ENCODE results near the gene SETD3. TPM values are rescaled to one million over a fixed set of nuclear protein-coding genes. Genes with fewer than 3 reads are reported as not detected.
"Not testable (repeated sequence)": the region's sequence is repeated elsewhere in the genome, so short reads cannot be mapped to it uniquely, and the experiment has no call there.

The SETD3 gene
- total RNA-seq, 3 donors from 2014 or later: 61.6 to 119 (median 61.6) TPM

GRCh38 chr14:99349721-99350495 lies 130.8 kb downstream of the SETD3 start:
- Histone ChIP-seq H3K9me3 (no peaks in the 10 kb centered on the region), H3K36me3 (ENCODE audit: low read depth) (no peaks in the 10 kb centered on the region), H3K4me3 (no peak overlapping the region), H3K4me1 (ENCODE audit: low read depth) (no peaks in the 10 kb centered on the region)
- no peak for TF ChIP-seq CTCF (IDR thresholded peaks at IDR 0.05)
- intact Hi-C loops (cut with DNase I, micrococcal nuclease): no loop called here
- ATAC-seq (no peak), DNase-seq (no peak)

GRCh38 chr14:99348816-99349614 lies 131.6 kb downstream of the SETD3 start:
- ATAC-seq: no peak
- no peak for DNase-seq
- H3K4me1 ChIP-seq (ENCODE audit: low read depth): no peaks in the 10 kb centered on the region
- no peak for TF ChIP-seq CTCF (IDR thresholded peaks at IDR 0.05)
- no peaks in the 10 kb centered on the region for H3K36me3 ChIP-seq (ENCODE audit: low read depth)
- H3K4me3 ChIP-seq: no peak overlapping the region
- H3K9me3 ChIP-seq: no peaks in the 10 kb centered on the region
- intact Hi-C loops (cut with DNase I, micrococcal nuclease): no loop called here

- H3K4me3 ChIP-seq; ATAC-seq; H3K36me3 ChIP-seq (ENCODE audit: low read depth); H3K4me1 ChIP-seq (ENCODE audit: low read depth); intact Hi-C loops (cut with DNase I, micrococcal nuclease); H3K9me3 ChIP-seq; DNase-seq: not testable (repeated sequence)
These were observed 132.4 kb downstream of the SETD3 start for GRCh38 chr14:99348231-99348630.

Other genes with a start within 250 kb of the SETD3 start
- gene BCL11B, start 208.7 kb downstream of the SETD3 start, total RNA-seq: 1 to 10 TPM; 2.5 to 5.6 (median 4.9) TPM
- 10 to 100 TPM; 47.4 to 68.4 (median 64.5) TPM for gene CCNK, start 550 bp upstream of the SETD3 start, total RNA-seq
- 100 to 1,000 TPM in 1 of 3 donors, 10 to 100 TPM in 2; 66.2 to 102 (median 66.2) TPM for gene CCDC85C, start 123.3 kb upstream of the SETD3 start, total RNA-seq
- gene HHIPL1, start 164.3 kb upstream of the SETD3 start, total RNA-seq: 1 to 10 TPM in 2 of 3 donors, under 1 TPM in 1; 0.26 to 3.2 (median 1.1) TPM
- 1 to 10 TPM in 1 of 3 donors, under 1 TPM in 2; 0.14 to 1.0 (median 0.22) TPM for gene CYP46A1, start 203.4 kb upstream of the SETD3 start, total RNA-seq